ENCODE measurements around the gene SUGCT. TPM values are rescaled to one million over a fixed set of nuclear protein-coding genes. Genes with fewer than 3 reads are reported as not detected.

SUGCT gene
- total RNA-seq, 1 experiment from 2014 or later = 4.6 TPM

GRCh38 chr7:40329601-40330153 is 194.9 kb downstream of the SUGCT start:
- H3K4me3 Mint-ChIP-seq = no peak overlapping the region
- ATAC-seq (peak; percentile 56), DNase-seq (ENCODE audit: low spot score) (no peak)
- H3K9me3 Mint-ChIP-seq = peaks cover 8% of the 10 kb centered on the region; the same call in 1 of the 2 replicates
- POLR2A ChIA-PET = no interaction called here
- CTCF ChIA-PET = no interaction called here
- TF ChIP-seq ZNF532 (CRISPR knock-in tag; IDR thresholded peaks at IDR 0.05; ENCODE audit: borderline replicate concordance) (no peak), CTCF (IDR thresholded peaks at IDR 0.05) (peak; percentile 53)
- no peaks in the 10 kb centered on the region for H3K36me3 Mint-ChIP-seq
- H3K4me1 Mint-ChIP-seq = peaks cover 18% of the 10 kb centered on the region
- no peak overlapping the region for H3K27ac Mint-ChIP-seq
- H3K27me3 Mint-ChIP-seq (ENCODE audit: low read depth) = no peaks in the 10 kb centered on the region

- CTCF ChIA-PET = interaction anchor here (1.4 kb wide), 1 partner anchor 274 kb away, joined by 6 read pairs; no protein-coding TSS in a partner anchor
- TF ChIP-seq ERG (CRISPR knock-in tag; IDR thresholded peaks at IDR 0.05) (no peak), ZNF317 (CRISPR knock-in tag; IDR thresholded peaks at IDR 0.05; ENCODE audit: borderline replicate concordance, low read depth) (no peak), NFE2L1 (CRISPR knock-in tag; IDR thresholded peaks at IDR 0.05) (no peak), GABPB1 (CRISPR knock-in tag; IDR thresholded peaks at IDR 0.05) (no peak), ZSCAN18 (CRISPR knock-in tag; IDR thresholded peaks at IDR 0.05) (no peak), ZNF532 (CRISPR knock-in tag; IDR thresholded peaks at IDR 0.05; ENCODE audit: borderline replicate concordance) (no peak)
- TF ChIP-seq, protein P1, sequence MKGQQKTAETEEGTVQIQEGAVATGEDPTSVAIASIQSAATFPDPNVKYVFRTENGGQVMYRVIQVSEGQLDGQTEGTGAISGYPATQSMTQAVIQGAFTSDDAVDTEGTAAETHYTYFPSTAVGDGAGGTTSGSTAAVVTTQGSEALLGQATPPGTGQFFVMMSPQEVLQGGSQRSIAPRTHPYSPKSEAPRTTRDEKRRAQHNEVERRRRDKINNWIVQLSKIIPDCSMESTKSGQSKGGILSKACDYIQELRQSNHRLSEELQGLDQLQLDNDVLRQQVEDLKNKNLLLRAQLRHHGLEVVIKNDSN (CRISPR knock-in tag; IDR thresholded peaks at IDR 0.05) = no peak
- TF ChIP-seq, protein P2, sequence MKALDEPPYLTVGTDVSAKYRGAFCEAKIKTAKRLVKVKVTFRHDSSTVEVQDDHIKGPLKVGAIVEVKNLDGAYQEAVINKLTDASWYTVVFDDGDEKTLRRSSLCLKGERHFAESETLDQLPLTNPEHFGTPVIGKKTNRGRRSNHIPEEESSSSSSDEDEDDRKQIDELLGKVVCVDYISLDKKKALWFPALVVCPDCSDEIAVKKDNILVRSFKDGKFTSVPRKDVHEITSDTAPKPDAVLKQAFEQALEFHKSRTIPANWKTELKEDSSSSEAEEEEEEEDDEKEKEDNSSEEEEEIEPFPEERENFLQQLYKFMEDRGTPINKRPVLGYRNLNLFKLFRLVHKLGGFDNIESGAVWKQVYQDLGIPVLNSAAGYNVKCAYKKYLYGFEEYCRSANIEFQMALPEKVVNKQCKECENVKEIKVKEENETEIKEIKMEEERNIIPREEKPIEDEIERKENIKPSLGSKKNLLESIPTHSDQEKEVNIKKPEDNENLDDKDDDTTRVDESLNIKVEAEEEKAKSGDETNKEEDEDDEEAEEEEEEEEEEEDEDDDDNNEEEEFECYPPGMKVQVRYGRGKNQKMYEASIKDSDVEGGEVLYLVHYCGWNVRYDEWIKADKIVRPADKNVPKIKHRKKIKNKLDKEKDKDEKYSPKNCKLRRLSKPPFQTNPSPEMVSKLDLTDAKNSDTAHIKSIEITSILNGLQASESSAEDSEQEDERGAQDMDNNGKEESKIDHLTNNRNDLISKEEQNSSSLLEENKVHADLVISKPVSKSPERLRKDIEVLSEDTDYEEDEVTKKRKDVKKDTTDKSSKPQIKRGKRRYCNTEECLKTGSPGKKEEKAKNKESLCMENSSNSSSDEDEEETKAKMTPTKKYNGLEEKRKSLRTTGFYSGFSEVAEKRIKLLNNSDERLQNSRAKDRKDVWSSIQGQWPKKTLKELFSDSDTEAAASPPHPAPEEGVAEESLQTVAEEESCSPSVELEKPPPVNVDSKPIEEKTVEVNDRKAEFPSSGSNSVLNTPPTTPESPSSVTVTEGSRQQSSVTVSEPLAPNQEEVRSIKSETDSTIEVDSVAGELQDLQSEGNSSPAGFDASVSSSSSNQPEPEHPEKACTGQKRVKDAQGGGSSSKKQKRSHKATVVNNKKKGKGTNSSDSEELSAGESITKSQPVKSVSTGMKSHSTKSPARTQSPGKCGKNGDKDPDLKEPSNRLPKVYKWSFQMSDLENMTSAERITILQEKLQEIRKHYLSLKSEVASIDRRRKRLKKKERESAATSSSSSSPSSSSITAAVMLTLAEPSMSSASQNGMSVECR (CRISPR knock-in tag; IDR thresholded peaks at IDR 0.05; ENCODE audit: borderline replicate concordance) = no peak
- TF ChIP-seq, protein P3, sequence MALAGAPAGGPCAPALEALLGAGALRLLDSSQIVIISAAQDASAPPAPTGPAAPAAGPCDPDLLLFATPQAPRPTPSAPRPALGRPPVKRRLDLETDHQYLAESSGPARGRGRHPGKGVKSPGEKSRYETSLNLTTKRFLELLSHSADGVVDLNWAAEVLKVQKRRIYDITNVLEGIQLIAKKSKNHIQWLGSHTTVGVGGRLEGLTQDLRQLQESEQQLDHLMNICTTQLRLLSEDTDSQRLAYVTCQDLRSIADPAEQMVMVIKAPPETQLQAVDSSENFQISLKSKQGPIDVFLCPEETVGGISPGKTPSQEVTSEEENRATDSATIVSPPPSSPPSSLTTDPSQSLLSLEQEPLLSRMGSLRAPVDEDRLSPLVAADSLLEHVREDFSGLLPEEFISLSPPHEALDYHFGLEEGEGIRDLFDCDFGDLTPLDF (CRISPR knock-in tag; IDR thresholded peaks at IDR 0.05) = no peak
- TF ChIP-seq, protein P4, sequence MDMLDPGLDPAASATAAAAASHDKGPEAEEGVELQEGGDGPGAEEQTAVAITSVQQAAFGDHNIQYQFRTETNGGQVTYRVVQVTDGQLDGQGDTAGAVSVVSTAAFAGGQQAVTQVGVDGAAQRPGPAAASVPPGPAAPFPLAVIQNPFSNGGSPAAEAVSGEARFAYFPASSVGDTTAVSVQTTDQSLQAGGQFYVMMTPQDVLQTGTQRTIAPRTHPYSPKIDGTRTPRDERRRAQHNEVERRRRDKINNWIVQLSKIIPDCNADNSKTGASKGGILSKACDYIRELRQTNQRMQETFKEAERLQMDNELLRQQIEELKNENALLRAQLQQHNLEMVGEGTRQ (CRISPR knock-in tag; IDR thresholded peaks at IDR 0.05) = no peak
Observed at GRCh38 chr7:40330408-40330807, 195.6 kb downstream of the SUGCT start.

More at GRCh38 chr7:40330408-40330807, 195.6 kb downstream of the SUGCT start:
- no peak for ATAC-seq
- Mint-ChIP-seq H3K4me3 (no peak overlapping the region), H3K36me3 (no peaks in the 10 kb centered on the region), H3K9me3 (peaks cover 8% of the 10 kb centered on the region; the same call in 1 of the 2 replicates), H3K27me3 (ENCODE audit: low read depth) (no peaks in the 10 kb centered on the region), H3K4me1 (peaks cover 12% of the 10 kb centered on the region), H3K27ac (no peak overlapping the region)
- POLR2A ChIA-PET = no interaction called here
- DNase-seq (ENCODE audit: low spot score) = no peak
